HepG2 (cell line): ENCODE measurements around the gene KPNA3. TPM values are rescaled to one million over a fixed set of nuclear protein-coding genes. Genes with fewer than 3 reads are reported as not detected.

ENCODE experiments used
- DPF2 ChIP-seq: sonication (generic); formaldehyde crosslinking; IDR thresholded peaks from 2 replicates; pipeline ENCODE4 v1.4.0; 2020; ENCODE audit warnings: mild to moderate bottlenecking, low read depth, missing genetic modification reagents, borderline replicate concordance
- FOSL2 ChIP-seq: sonication (generic); formaldehyde crosslinking; IDR thresholded peaks from 2 replicates; pipeline ENCODE4 v1.4.0; 2020; ENCODE audit warnings: missing genetic modification reagents
- PAF1 ChIP-seq: IDR thresholded peaks from 2 replicates; pipeline ENCODE4 v1.6.1; 2016; ENCODE audit warnings: missing genetic modification reagents, missing compliant biosample characterization
- POLR2A ChIP-seq, 2 experiments: IDR thresholded peaks; 2 replicates each; pipeline ENCODE4 v1.6.1; 2011; ENCODE audit warnings: low read depth in 2 of 2, low read length in 2 of 2, mild to moderate bottlenecking in 1 of 2, moderate library complexity in 1 of 2; ENCODE audit not compliant: insufficient read depth in 1 of 2
- SIN3B ChIP-seq: fragments of 150-350 bp; IDR thresholded peaks from 2 replicates; pipeline ENCODE4 v1.6.1; 2014; ENCODE audit warnings: low read length
- SNAPC4 ChIP-seq: sonication (generic); formaldehyde crosslinking; IDR thresholded peaks from 2 replicates; pipeline ENCODE4 v1.4.0; 2020; ENCODE audit warnings: mild to moderate bottlenecking, missing genetic modification reagents
- SNAPC5 ChIP-seq: sonication (generic); formaldehyde crosslinking; IDR thresholded peaks from 2 replicates; pipeline ENCODE4 v1.8.1; 2023; ENCODE audit warnings: mild to moderate bottlenecking, missing genetic modification reagents, borderline replicate concordance
- TP53 ChIP-seq: sonication (generic); formaldehyde crosslinking; conservative IDR thresholded peaks from 2 replicates; pipeline ENCODE4 v1.4.0; 2020; ENCODE audit warnings: missing genetic modification reagents
- ZBTB20 ChIP-seq: sonication (generic); formaldehyde crosslinking; IDR thresholded peaks from 2 replicates; pipeline ENCODE4 v1.8.1; 2023; ENCODE audit warnings: missing genetic modification reagents, low read depth, mild to moderate bottlenecking, borderline replicate concordance
- ZNF10 ChIP-seq: sonication (generic); formaldehyde crosslinking; IDR thresholded peaks from 2 replicates; pipeline ENCODE4 v1.4.0; 2020; ENCODE audit warnings: mild to moderate bottlenecking, low read depth, missing genetic modification reagents, borderline replicate concordance
- ZNF557 ChIP-seq: sonication (generic); formaldehyde crosslinking; IDR thresholded peaks from 2 replicates; pipeline ENCODE4 v1.4.0; 2020; ENCODE audit warnings: missing genetic modification reagents
- ZNF788 ChIP-seq: sonication (generic); formaldehyde crosslinking; IDR thresholded peaks from 2 replicates; pipeline ENCODE4 v1.5.0; 2020; ENCODE audit warnings: mild to moderate bottlenecking, missing genetic modification reagents, borderline replicate concordance
- polyA plus RNA-seq, 8 experiments: library from polyadenylated mRNA; depleted of rRNA in 3 of 8; stranded (reverse) in 7 of 8; unstranded in 1 of 8; fragments of >200 nt; fragmentation: Illumina TruSeq in 4 of 8; extraction: Trizol in 4 of 8; gene quantifications; 2 replicates each; pipeline versions ENCODE4 v1.2.1 to v1.2.3, GENCODE V29; 2011 to 2016; ENCODE audit warnings: low read depth in 4 of 8, missing spikeins in 1 of 8, mixed read lengths in 1 of 8; ENCODE audit not compliant: insufficient read depth in 1 of 8
- total RNA-seq, 5 experiments: library from RNA; depleted of rRNA; stranded (reverse); fragments of >200 nt; fragmentation: Illumina TruSeq; extraction: Trizol; gene quantifications; 2 replicates each; pipeline ENCODE4 v1.2.3, GENCODE V29; 2016; ENCODE audit warnings: low read depth in 1 of 5
- TF ChIP-seq, protein P1 (sequence below): sonication (generic); formaldehyde crosslinking; IDR thresholded peaks from 2 replicates; pipeline ENCODE4 v1.4.0; 2020; ENCODE audit warnings: missing genetic modification reagents, borderline replicate concordance
- TF ChIP-seq, protein P2 (sequence below): sonication (generic); formaldehyde crosslinking; IDR thresholded peaks from 2 replicates; pipeline ENCODE4 v1.9.0; 2021; ENCODE audit warnings: mild to moderate bottlenecking, missing genetic modification reagents
- TF ChIP-seq, protein P3 (sequence below): IDR thresholded peaks from 2 replicates; pipeline ENCODE4 v1.6.1; 2016; ENCODE audit warnings: missing genetic modification reagents, missing compliant biosample characterization

The KPNA3 gene
- total and polyA plus RNA-seq, 2 of the 13 experiments (the other 11 are each of a cell fraction or from before 2014, with no cell fraction given) = 13.0 to 28.9 TPM

DNA sequence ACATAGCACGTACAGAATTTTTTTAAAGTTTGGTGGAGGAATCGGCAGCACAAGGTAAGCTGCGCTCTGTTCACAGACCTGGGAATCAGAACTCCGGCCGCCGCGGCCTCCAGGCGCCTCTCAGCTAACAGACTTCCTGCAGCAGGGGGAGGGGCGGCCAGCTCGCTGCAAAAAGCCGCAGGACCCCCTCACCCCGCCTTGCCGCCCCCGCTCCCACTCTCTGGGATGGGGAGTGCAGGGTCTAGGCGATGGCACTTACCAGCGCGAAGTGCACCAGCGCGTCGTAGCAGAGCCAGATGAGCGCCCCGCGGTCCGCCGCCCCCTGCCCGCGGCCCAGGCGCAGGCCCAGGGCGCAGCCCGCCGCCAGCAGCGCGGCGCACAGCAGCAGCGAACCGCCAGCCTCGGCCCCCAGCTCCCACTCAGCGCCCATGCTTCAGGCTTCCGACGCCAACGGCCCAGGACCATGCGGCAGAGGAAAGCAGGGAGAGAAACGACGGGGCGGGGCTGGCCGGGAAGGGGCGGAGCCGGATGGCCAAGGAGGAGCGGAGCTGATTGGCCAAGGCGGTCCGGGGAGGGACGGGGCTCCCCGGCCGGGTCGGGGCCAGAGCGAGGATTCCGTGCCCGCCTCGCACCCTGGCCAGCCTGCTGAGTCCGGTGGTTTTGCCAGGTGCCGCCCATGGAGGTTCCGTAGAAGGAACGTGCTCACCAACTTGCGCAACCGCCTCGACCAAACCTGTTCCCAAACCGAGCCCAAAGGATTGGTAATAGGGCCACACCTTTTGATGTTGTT lies 101.3 kb downstream of the KPNA3 start, which contains the start of gene EBPL (continued):
- TF ChIP-seq PAF1 (CRISPR knock-in tag) (no peak), ZNF557 (CRISPR knock-in tag) (no peak; the same call in 1 of the 2 replicates), TP53 (0 out of 2 replicates have a peak, but pooled peaks have one; percentile 62), POLR2A (IDR thresholded peaks at IDR 0.05; ENCODE audit: insufficient read depth in 1 of 2, low read depth in 2 of 2, low read length in 2 of 2) (peak; percentile 80 to 88), SNAPC5 (CRISPR knock-in tag) (no peak), ZBTB20 (CRISPR knock-in tag) (0 out of 2 replicates have a peak, but pooled peaks have one; percentile 74), ZNF788 (CRISPR knock-in tag) (peak; percentile 81), SNAPC4 (CRISPR knock-in tag) (no peak), DPF2 (CRISPR knock-in tag) (no peak), FOSL2 (no peak; the same call in none of the 2 replicates), ZNF10 (CRISPR knock-in tag) (no peak), SIN3B (no peak)
- TF ChIP-seq, protein P1, sequence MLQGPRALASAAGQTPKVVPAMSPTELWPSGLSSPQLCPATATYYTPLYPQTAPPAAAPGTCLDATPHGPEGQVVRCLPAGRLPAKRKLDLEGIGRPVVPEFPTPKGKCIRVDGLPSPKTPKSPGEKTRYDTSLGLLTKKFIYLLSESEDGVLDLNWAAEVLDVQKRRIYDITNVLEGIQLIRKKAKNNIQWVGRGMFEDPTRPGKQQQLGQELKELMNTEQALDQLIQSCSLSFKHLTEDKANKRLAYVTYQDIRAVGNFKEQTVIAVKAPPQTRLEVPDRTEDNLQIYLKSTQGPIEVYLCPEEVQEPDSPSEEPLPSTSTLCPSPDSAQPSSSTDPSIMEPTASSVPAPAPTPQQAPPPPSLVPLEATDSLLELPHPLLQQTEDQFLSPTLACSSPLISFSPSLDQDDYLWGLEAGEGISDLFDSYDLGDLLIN (CRISPR knock-in tag) = peak; percentile 69; the same call in 1 of the 2 replicates
- TF ChIP-seq, protein P2, sequence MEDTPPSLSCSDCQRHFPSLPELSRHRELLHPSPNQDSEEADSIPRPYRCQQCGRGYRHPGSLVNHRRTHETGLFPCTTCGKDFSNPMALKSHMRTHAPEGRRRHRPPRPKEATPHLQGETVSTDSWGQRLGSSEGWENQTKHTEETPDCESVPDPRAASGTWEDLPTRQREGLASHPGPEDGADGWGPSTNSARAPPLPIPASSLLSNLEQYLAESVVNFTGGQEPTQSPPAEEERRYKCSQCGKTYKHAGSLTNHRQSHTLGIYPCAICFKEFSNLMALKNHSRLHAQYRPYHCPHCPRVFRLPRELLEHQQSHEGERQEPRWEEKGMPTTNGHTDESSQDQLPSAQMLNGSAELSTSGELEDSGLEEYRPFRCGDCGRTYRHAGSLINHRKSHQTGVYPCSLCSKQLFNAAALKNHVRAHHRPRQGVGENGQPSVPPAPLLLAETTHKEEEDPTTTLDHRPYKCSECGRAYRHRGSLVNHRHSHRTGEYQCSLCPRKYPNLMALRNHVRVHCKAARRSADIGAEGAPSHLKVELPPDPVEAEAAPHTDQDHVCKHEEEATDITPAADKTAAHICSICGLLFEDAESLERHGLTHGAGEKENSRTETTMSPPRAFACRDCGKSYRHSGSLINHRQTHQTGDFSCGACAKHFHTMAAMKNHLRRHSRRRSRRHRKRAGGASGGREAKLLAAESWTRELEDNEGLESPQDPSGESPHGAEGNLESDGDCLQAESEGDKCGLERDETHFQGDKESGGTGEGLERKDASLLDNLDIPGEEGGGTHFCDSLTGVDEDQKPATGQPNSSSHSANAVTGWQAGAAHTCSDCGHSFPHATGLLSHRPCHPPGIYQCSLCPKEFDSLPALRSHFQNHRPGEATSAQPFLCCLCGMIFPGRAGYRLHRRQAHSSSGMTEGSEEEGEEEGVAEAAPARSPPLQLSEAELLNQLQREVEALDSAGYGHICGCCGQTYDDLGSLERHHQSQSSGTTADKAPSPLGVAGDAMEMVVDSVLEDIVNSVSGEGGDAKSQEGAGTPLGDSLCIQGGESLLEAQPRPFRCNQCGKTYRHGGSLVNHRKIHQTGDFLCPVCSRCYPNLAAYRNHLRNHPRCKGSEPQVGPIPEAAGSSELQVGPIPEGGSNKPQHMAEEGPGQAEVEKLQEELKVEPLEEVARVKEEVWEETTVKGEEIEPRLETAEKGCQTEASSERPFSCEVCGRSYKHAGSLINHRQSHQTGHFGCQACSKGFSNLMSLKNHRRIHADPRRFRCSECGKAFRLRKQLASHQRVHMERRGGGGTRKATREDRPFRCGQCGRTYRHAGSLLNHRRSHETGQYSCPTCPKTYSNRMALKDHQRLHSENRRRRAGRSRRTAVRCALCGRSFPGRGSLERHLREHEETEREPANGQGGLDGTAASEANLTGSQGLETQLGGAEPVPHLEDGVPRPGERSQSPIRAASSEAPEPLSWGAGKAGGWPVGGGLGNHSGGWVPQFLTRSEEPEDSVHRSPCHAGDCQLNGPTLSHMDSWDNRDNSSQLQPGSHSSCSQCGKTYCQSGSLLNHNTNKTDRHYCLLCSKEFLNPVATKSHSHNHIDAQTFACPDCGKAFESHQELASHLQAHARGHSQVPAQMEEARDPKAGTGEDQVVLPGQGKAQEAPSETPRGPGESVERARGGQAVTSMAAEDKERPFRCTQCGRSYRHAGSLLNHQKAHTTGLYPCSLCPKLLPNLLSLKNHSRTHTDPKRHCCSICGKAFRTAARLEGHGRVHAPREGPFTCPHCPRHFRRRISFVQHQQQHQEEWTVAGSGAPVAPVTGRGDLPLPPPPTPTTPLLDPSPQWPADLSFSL (CRISPR knock-in tag) = no peak
- TF ChIP-seq, protein P3, sequence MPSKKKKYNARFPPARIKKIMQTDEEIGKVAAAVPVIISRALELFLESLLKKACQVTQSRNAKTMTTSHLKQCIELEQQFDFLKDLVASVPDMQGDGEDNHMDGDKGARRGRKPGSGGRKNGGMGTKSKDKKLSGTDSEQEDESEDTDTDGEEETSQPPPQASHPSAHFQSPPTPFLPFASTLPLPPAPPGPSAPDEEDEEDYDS (CRISPR knock-in tag) = peak; percentile 89
